ENCODE measurements around the gene ZBTB14. TPM values are rescaled to one million over a fixed set of nuclear protein-coding genes. Genes with fewer than 3 reads are reported as not detected.
A peak's percentile ranks its signal among the peaks of the same experiment; 100 is the strongest.

Gene ZBTB14
- total and polyA plus RNA-seq, 7 experiments from 2014 or later: 16.0 to 49.5 (median 26.4) TPM

DNA sequence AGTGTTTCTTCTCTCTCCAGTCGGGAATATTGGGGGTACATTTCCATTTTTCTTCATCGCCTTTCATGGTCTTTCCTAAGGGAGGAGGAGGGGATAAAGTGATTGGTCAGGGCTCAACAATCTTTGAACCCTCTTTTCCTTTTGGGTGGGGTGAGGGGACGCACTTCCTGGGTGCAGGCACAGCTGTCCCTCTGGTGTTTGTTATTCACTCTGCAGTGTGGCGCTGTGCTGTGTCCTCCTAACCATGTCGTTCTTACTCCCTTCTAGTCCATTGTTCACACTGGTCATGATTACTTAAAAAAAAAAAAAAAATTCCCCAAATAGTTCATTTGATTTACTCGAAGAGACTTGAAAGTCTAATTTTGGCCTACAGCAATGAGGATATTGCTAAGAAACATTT is 44.4 kb downstream of the ZBTB14 start:
- intact Hi-C loops (cut with micrococcal nuclease): no loop called here
- peaks cover 0 to 5% (median 3%) of the 10 kb centered on the region in 7 donors for H3K4me1 Mint-ChIP-seq
- no peak for DNase-seq

DNA sequence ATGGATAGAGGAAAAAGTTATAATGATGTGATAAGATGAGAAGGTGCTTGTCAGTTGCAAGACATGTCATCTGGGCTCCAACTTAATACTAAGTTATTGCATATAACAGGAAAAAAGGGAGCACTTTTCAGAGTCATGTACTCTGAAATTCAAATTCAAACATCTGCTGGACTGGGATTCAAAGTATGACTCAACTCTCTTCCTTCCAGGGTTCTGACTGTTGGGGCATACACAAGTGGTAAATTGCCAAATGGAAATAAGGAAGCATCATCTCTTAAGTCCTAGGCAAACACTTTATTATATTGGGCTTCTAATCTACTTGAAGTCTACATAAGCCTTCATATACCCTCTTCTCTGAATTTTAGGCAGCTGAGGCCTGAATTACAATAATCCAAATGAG is 44.9 kb downstream of the ZBTB14 start:
- intact Hi-C loops (cut with micrococcal nuclease): no loop called here
- Mint-ChIP-seq H3K27ac (no peak overlapping the region), H3K9me3 (peaks cover 0 to 11% (median 1%) of the 10 kb centered on the region in 11 donors), H3K27me3 (peaks cover 0 to 10% (median 2%) of the 10 kb centered on the region in 5 donors), H3K4me1 (peaks cover 0 to 8% (median 3%) of the 10 kb centered on the region in 7 donors), H3K4me3 (no peak overlapping the region), H3K36me3 (peaks cover 0 to 18% (median 0%) of the 10 kb centered on the region in 5 donors)
- no peaks in the 10 kb centered on the region for H3K36me3 ChIP-seq (ENCODE audit: control insufficient read depth in 2 of 3, insufficient read depth in 3 of 3, low read length in 3 of 3)
- H3K4me3 ChIP-seq (ENCODE audit: low read length): no peak overlapping the region
- DNase-seq: no peak
- H3K27ac ChIP-seq (ENCODE audit: low read depth, low read length): no peak overlapping the region
- no peaks in the 10 kb centered on the region for H3K4me1 ChIP-seq (ENCODE audit: control insufficient read depth in 2 of 2, insufficient read depth in 2 of 2, low read length in 2 of 2)
- H3K27me3 ChIP-seq (ENCODE audit: control insufficient read depth in 2 of 2, insufficient read depth in 2 of 2, low read length in 2 of 2): no peaks in the 10 kb centered on the region
- ATAC-seq: no peak
- ChIA-PET POLR2A (interaction anchor here (3.2 kb wide), 1 partner anchor 13 kb away, joined by 11 read pairs; no protein-coding TSS in a partner anchor), CTCF (no interaction called here)
- H3K9me3 ChIP-seq (ENCODE audit: control insufficient read depth in 2 of 3, low read length in 3 of 3): no peaks in the 10 kb centered on the region

More for the DNA sequence above, 44.4 kb downstream of the ZBTB14 start:
- Mint-ChIP-seq H3K36me3 (peaks cover 0 to 18% (median 0%) of the 10 kb centered on the region in 5 donors), H3K9me3 (peaks cover 0 to 11% (median 1%) of the 10 kb centered on the region in 11 donors), H3K27me3 (peaks cover 0 to 10% (median 2%) of the 10 kb centered on the region in 5 donors), H3K27ac (no peak overlapping the region), H3K4me3 (no peak overlapping the region)
- no peaks in the 10 kb centered on the region for H3K9me3 ChIP-seq (ENCODE audit: control insufficient read depth in 2 of 3, low read length in 3 of 3)
- H3K27ac ChIP-seq (ENCODE audit: low read depth, low read length): no peak overlapping the region
- POLR2A ChIA-PET: no interaction called here
- H3K4me3 ChIP-seq (ENCODE audit: low read length): no peak overlapping the region
- no peak for ATAC-seq
- H3K4me1 ChIP-seq (ENCODE audit: control insufficient read depth in 2 of 2, insufficient read depth in 2 of 2, low read length in 2 of 2): no peaks in the 10 kb centered on the region
- CTCF ChIA-PET: no interaction called here
- H3K36me3 ChIP-seq (ENCODE audit: control insufficient read depth in 2 of 3, insufficient read depth in 3 of 3, low read length in 3 of 3): no peaks in the 10 kb centered on the region
- H3K27me3 ChIP-seq (ENCODE audit: control insufficient read depth in 2 of 2, insufficient read depth in 2 of 2, low read length in 2 of 2): no peaks in the 10 kb centered on the region

DNA sequence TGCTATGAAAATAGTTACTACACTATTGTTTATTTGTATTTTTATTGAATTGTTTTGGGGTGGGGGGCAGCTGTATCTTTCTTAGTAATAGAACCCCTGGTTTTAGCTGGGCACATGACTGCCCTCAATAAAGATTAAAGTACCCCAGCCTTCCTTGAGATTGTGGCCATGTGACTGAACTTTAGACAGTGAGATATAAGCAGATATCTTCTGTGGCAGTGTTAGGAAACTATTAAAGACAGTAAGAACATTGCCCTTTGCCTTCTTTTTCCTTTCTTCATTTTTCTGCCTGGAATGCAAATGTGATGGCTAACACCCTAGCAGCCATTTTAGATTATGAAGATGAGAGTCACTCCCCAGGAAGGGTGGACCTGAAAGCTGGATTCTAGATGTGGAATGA is 50.6 kb downstream of the ZBTB14 start:
- H3K4me3 ChIP-seq (ENCODE audit: low read length): no peak overlapping the region
- Mint-ChIP-seq H3K9me3 (peaks cover 0 to 35% (median 7%) of the 10 kb centered on the region in 11 donors), H3K27me3 (no peaks in the 10 kb centered on the region), H3K4me1 (peaks cover 11 to 36% (median 21%) of the 10 kb centered on the region in 7 donors), H3K36me3 (peaks cover 15 to 65% (median 41%) of the 10 kb centered on the region in 5 donors), H3K27ac (peak overlapping the region in 2 of 9 donors; percentile 7 to 34), H3K4me3 (no peak overlapping the region)
- intact Hi-C loops (cut with micrococcal nuclease): no loop called here
- H3K27me3 ChIP-seq (ENCODE audit: control insufficient read depth in 2 of 2, insufficient read depth in 2 of 2, low read length in 2 of 2): no peaks in the 10 kb centered on the region
- CTCF ChIA-PET: no interaction called here
- peaks cover 0 to 36% (median 0%) of the 10 kb centered on the region in 3 experiments for H3K36me3 ChIP-seq (ENCODE audit: control insufficient read depth in 2 of 3, insufficient read depth in 3 of 3, low read length in 3 of 3)
- POLR2A ChIA-PET: interaction anchor here (0.6 to 4.9 kb wide), 2 partner anchors 50 to 77 kb away, joined by 3 to 31 read pairs; partner anchors contain the start of gene ZBTB14
- DNase-seq: no peak
- no peak overlapping the region for H3K27ac ChIP-seq (ENCODE audit: low read depth, low read length)
- H3K9me3 ChIP-seq (ENCODE audit: control insufficient read depth in 2 of 3, low read length in 3 of 3): no peaks in the 10 kb centered on the region
- H3K4me1 ChIP-seq (ENCODE audit: control insufficient read depth in 2 of 2, insufficient read depth in 2 of 2, low read length in 2 of 2): no peaks in the 10 kb centered on the region
- no peak for ATAC-seq

DNA sequence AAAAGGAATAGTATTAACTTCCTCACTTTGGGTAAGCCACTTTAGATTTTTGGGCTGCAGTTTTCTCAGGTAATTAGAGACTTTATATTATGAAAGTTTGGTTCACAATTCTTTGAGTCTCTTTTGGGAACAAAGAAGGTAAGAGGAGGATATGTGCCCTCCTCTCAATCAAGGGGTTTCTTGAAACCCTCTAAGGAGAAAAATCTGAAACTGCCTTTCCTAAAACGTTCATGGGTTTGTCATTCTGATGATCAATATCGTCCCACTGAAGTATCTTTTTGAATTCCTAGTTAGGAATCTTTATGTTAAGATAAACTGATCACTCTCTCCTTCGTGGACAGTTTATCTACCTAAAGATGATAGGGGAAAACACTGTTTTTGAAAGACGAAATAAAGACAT is 56.1 kb downstream of the ZBTB14 start:
- H3K9me3 ChIP-seq (ENCODE audit: control insufficient read depth in 2 of 3, low read length in 3 of 3): no peaks in the 10 kb centered on the region
- H3K4me3 ChIP-seq (ENCODE audit: low read length): peak overlapping the region; percentile 89
- peak overlapping the region in 7 of 9 donors; percentile 56 to 98 (median 69) for H3K27ac Mint-ChIP-seq
- H3K4me3 Mint-ChIP-seq: peak overlapping the region; percentile 45 to 97 (median 94)
- H3K36me3 ChIP-seq (ENCODE audit: control insufficient read depth in 2 of 3, insufficient read depth in 3 of 3, low read length in 3 of 3): peaks cover 0 to 35% (median 0%) of the 10 kb centered on the region in 3 experiments
- H3K4me1 Mint-ChIP-seq: peaks cover 17 to 71% (median 42%) of the 10 kb centered on the region in 7 donors
- intact Hi-C loops (cut with micrococcal nuclease): loop anchor here in 1 of 2 donors (5.0 kb wide), 2 partner anchors 188 to 1792 kb away; no protein-coding TSS in a partner anchor
- DNase-seq: no peak
- POLR2A ChIA-PET: interaction anchor here (1.0 to 8.2 kb wide), 2 partner anchors 55 to 1978 kb away, joined by 3 to 267 read pairs; partner anchors contain the start of gene ZBTB14
- no peaks in the 10 kb centered on the region for H3K27me3 ChIP-seq (ENCODE audit: control insufficient read depth in 2 of 2, insufficient read depth in 2 of 2, low read length in 2 of 2)
- no peak for ATAC-seq
- CTCF ChIA-PET: interaction anchor here (1.1 kb wide), 1 partner anchor 55 kb away, joined by 3 read pairs; no protein-coding TSS in a partner anchor
- H3K27me3 Mint-ChIP-seq: peaks cover 0 to under 1% (median 0%) of the 10 kb centered on the region in 5 donors
- H3K9me3 Mint-ChIP-seq: peaks cover 0 to 32% (median 5%) of the 10 kb centered on the region in 11 donors
- peaks cover 17 to 46% (median 45%) of the 10 kb centered on the region in 5 donors for H3K36me3 Mint-ChIP-seq
- peak overlapping the region; percentile 90 for H3K27ac ChIP-seq (ENCODE audit: low read depth, low read length)
- peaks cover 13 to 16% of the 10 kb centered on the region in 2 donors for H3K4me1 ChIP-seq (ENCODE audit: control insufficient read depth in 2 of 2, insufficient read depth in 2 of 2, low read length in 2 of 2)

Other genes starting within 250 kb of the ZBTB14 start
- not detected for gene AKAIN1, start 98.5 kb downstream of the ZBTB14 start, total RNA-seq
- gene AKAIN1, start 98.5 kb downstream of the ZBTB14 start, polyA plus RNA-seq: not detected
- 10 to 100 TPM in 4 of 5 experiments, 1 to 10 TPM in 1; 1.5 to 35.5 (median 15.3) TPM for gene EPB41L3, start 248.3 kb upstream of the ZBTB14 start, total RNA-seq
- gene EPB41L3, start 248.3 kb upstream of the ZBTB14 start, polyA plus RNA-seq: 1 to 10 TPM; 1.9 to 5.6 TPM

All from naive thymus-derived CD4-positive, alpha-beta T cell (primary cell).